HepG2 (cell line): ENCODE measurements around the gene HEPACAM. TPM values are rescaled to one million over a fixed set of nuclear protein-coding genes. Genes with fewer than 3 reads are reported as not detected.

ENCODE experiments used
- CAMTA2 ChIP-seq: sonication (generic); formaldehyde crosslinking; IDR thresholded peaks from 2 replicates; pipeline ENCODE4 v1.4.0; 2020; ENCODE audit warnings: mild to moderate bottlenecking, missing genetic modification reagents, borderline replicate concordance
- FOXC1 ChIP-seq: sonication (generic); formaldehyde crosslinking; IDR thresholded peaks from 2 replicates; pipeline ENCODE4 v1.8.0; 2022; ENCODE audit warnings: mild to moderate bottlenecking, missing genetic modification reagents, borderline replicate concordance
- GABPA ChIP-seq, 2 experiments: IDR thresholded peaks; 2 replicates each; pipeline ENCODE4 v1.6.1; 2011 to 2016; ENCODE audit warnings: low read depth in 2 of 2, low read length in 1 of 2, missing biosample characterization in 1 of 2, missing genetic modification characterization in 1 of 2
- ISL2 ChIP-seq: sonication (generic); formaldehyde crosslinking; IDR thresholded peaks from 2 replicates; pipeline ENCODE4 v1.5.0; 2020; ENCODE audit warnings: missing genetic modification reagents
- JARID2 ChIP-seq: sonication (generic); formaldehyde crosslinking; IDR thresholded peaks from 2 replicates; pipeline ENCODE4 v1.8.1; 2023; ENCODE audit warnings: missing genetic modification reagents, inconsistent platforms; ENCODE audit not compliant: insufficient replicate concordance
- NAIF1 ChIP-seq: sonication (generic); formaldehyde crosslinking; IDR thresholded peaks from 2 replicates; pipeline ENCODE4 v1.5.0; 2020; ENCODE audit warnings: mild to moderate bottlenecking, missing genetic modification reagents, borderline replicate concordance
- SP140L ChIP-seq: sonication (generic); formaldehyde crosslinking; IDR thresholded peaks from 2 replicates; pipeline ENCODE4 v1.4.0; 2020; ENCODE audit warnings: missing genetic modification reagents, borderline replicate concordance
- ZBTB10 ChIP-seq: sonication (generic); formaldehyde crosslinking; IDR thresholded peaks from 2 replicates; pipeline ENCODE4 v1.4.0; 2020; ENCODE audit warnings: missing genetic modification reagents, borderline replicate concordance
- ZBTB33 ChIP-seq: sonication (generic); formaldehyde crosslinking; IDR thresholded peaks from 2 replicates; pipeline ENCODE4 v1.4.0; 2020; ENCODE audit warnings: missing genetic modification reagents
- ZBTB40 ChIP-seq, 2 experiments: fragments of 450-650 bp in 1 of 2; sonication (generic) in 1 of 2; formaldehyde crosslinking in 1 of 2; IDR thresholded peaks; 2 replicates each; pipeline versions ENCODE4 v1.6.1 to v1.8.0; 2016 to 2022; ENCODE audit warnings: antibody characterized with exemption in 1 of 2, mild to moderate bottlenecking in 1 of 2, missing genetic modification reagents in 1 of 2
- ZNF24 ChIP-seq: fragments of 450-650 bp; IDR thresholded peaks from 2 replicates; pipeline ENCODE4 v1.6.1; 2017; ENCODE audit warnings: antibody characterized with exemption, mild to moderate bottlenecking
- ZNF44 ChIP-seq: sonication (generic); formaldehyde crosslinking; IDR thresholded peaks from 2 replicates; pipeline ENCODE4 v1.5.1; 2020; ENCODE audit warnings: mild to moderate bottlenecking, missing genetic modification reagents
- ZNF790 ChIP-seq: sonication (generic); formaldehyde crosslinking; IDR thresholded peaks from 2 replicates; pipeline ENCODE4 v1.8.0; 2022; ENCODE audit warnings: missing genetic modification reagents, mild to moderate bottlenecking, borderline replicate concordance
- ZSCAN20 ChIP-seq: sonication (generic); formaldehyde crosslinking; IDR thresholded peaks from 2 replicates; pipeline ENCODE4 v1.4.0; 2020; ENCODE audit warnings: missing genetic modification reagents, mild to moderate bottlenecking, borderline replicate concordance
- polyA plus RNA-seq, 8 experiments: library from polyadenylated mRNA; depleted of rRNA in 3 of 8; stranded (reverse) in 7 of 8; unstranded in 1 of 8; fragments of >200 nt; fragmentation: Illumina TruSeq in 4 of 8; extraction: Trizol in 4 of 8; gene quantifications; 2 replicates each; pipeline versions ENCODE4 v1.2.1 to v1.2.3, GENCODE V29; 2011 to 2016; ENCODE audit warnings: low read depth in 4 of 8, missing spikeins in 1 of 8, mixed read lengths in 1 of 8; ENCODE audit not compliant: insufficient read depth in 1 of 8
- total RNA-seq, 5 experiments: library from RNA; depleted of rRNA; stranded (reverse); fragments of >200 nt; fragmentation: Illumina TruSeq; extraction: Trizol; gene quantifications; 2 replicates each; pipeline ENCODE4 v1.2.3, GENCODE V29; 2016; ENCODE audit warnings: low read depth in 1 of 5

The HEPACAM gene
- total and polyA plus RNA-seq, 2 of the 13 experiments (the other 11 are each of a cell fraction or from before 2014, with no cell fraction given), result 66.9 to 121 TPM

- no peak for TF ChIP-seq ZNF790 (CRISPR knock-in tag)
- TF ChIP-seq CAMTA2 (CRISPR knock-in tag), result no peak
- no peak for TF ChIP-seq FOXC1 (CRISPR knock-in tag)
- TF ChIP-seq ZBTB40 (IDR thresholded peaks at IDR 0.05), result no peak
- no peak for TF ChIP-seq ZBTB40 (CRISPR knock-in tag; IDR thresholded peaks at IDR 0.05)
- TF ChIP-seq JARID2, result no peak
- TF ChIP-seq ZBTB33, result no peak
- TF ChIP-seq SP140L, result no peak
- no peak for TF ChIP-seq ZBTB10 (CRISPR knock-in tag)
- TF ChIP-seq GABPA (IDR thresholded peaks at IDR 0.05; ENCODE audit: low read depth, low read length), result no peak
- peak; percentile 42; the same call in 1 of the 2 replicates for TF ChIP-seq GABPA (CRISPR knock-in tag; IDR thresholded peaks at IDR 0.05; ENCODE audit: low read depth)
- TF ChIP-seq ZSCAN20 (CRISPR knock-in tag), result no peak
- TF ChIP-seq ZNF44 (CRISPR knock-in tag), result no peak
- TF ChIP-seq ZNF24, result no peak
- TF ChIP-seq ISL2 (CRISPR knock-in tag), result peak; percentile 83
- no peak for TF ChIP-seq NAIF1
Measured at GRCh38 chr11:124882339-124883071, 53.3 kb downstream of the HEPACAM start (continued).
